SH-SY5Y (cell line): Measurements from ENCODE around the gene LGR5.

Experiments used
- GATA2 ChIP-seq: IDR thresholded peaks from 2 replicates; pipeline ENCODE4 v1.6.1; 2011; ENCODE audit warnings: mild to moderate bottlenecking, low read depth, low read length
- GATA3 ChIP-seq: IDR thresholded peaks from 2 replicates; pipeline ENCODE4 v1.6.1; 2011; ENCODE audit warnings: low read depth, mild to moderate bottlenecking, low read length, moderate library complexity

Gene LGR5

GRCh38 chr12:71475280-71475679, 35.7 kb downstream of the LGR5 start:
- TF ChIP-seq GATA3 (no peak), GATA2 (no peak)

DNA sequence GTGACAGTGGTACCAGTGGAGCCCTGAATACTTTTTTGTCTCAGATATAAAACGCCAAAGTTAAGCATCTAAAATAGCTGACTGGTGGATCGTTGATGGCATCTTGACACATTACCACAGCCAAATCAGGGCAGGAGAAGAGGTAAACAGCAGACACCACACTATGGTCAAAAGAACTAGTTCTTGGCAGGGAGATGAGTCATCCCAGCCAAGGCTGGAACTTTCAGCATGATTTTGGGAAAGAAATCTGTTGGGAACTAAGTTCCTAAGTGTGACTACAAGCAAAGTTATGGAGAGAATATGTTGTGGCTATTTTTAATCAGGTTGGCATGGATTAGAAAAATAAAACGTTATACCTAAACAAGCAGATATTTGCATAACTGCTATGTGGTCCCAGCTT, 36.9 kb downstream of the LGR5 start:
- TF ChIP-seq GATA3 (no peak), GATA2 (no peak)

- no peak for TF ChIP-seq GATA2
- no peak for TF ChIP-seq GATA3
Measured at GRCh38 chr12:71477609-71478008, 38.0 kb downstream of the LGR5 start.

DNA sequence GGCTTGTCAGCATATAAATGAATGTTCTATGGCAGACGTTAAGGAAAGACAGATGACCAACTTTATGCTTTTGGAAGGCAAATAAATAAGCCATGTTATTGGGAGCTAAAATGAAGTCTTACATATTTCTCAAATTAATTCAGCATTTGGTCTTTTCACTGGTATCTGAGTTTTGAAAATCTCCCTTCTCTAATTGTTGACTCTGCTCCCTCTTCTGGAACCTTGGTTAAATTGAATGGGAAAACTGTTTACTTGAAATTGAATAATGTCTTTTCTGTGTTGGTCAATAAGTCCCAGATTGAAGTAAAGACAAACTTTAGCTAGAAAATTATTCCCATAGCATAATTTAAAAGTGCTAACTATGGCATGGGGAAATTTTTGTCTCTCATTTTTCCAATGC, 38.7 kb downstream of the LGR5 start:
- no peak for TF ChIP-seq GATA2
- TF ChIP-seq GATA3 = no peak

DNA sequence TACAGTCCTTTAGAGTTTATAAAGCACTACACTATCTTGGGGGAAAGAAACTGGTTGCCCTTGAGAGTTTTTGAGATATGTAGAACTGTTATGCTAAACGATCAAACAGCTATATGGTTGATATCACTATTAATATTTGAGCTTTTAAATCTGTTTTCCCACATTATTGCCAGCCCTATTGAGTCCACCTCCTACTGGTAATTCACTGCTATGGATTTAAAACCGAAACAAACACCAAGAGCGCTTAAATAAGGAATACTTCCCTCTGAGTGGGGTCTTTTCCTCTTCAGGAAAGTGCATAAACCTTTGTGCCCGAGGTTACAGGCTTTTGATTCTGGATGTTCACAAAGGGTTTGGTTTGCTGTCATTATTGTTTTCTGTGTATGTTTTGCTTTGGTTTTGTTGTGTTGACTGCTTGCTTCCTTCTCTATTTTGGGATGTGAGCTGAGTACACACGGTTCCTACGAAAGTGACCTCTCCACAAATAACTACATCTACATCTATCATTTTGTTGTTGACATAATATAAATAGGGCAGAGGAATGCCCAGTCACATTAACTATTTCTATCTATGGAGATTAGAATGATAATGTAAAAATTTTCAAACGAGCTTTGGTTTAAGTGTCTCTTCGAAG, 44.8 kb downstream of the LGR5 start:
- TF ChIP-seq GATA3 (no peak), GATA2 (no peak)

DNA sequence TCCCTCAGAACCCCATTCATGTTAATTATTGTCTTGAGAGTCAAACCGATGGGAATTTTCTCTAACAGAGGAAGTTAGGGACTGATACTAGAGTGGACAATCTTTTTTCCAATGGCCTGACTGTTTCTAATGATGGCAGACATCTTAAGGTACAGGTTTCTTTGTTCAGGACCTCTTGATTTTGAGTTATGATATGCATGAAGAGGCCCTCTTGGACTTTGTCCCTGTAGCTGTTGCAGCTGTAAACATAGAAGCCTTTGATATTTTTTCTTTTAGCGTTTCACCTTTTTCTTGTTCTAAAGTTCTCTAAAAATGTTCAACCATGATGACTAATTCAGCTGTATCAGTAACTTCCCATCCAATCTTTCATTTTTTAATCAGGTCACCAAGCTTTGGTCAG, 53.0 kb downstream of the LGR5 start:
- TF ChIP-seq GATA2 = no peak
- no peak for TF ChIP-seq GATA3

- no peak for TF ChIP-seq GATA2
- no peak for TF ChIP-seq GATA3
Measured at GRCh38 chr12:71499834-71500233, 60.2 kb downstream of the LGR5 start.

DNA sequence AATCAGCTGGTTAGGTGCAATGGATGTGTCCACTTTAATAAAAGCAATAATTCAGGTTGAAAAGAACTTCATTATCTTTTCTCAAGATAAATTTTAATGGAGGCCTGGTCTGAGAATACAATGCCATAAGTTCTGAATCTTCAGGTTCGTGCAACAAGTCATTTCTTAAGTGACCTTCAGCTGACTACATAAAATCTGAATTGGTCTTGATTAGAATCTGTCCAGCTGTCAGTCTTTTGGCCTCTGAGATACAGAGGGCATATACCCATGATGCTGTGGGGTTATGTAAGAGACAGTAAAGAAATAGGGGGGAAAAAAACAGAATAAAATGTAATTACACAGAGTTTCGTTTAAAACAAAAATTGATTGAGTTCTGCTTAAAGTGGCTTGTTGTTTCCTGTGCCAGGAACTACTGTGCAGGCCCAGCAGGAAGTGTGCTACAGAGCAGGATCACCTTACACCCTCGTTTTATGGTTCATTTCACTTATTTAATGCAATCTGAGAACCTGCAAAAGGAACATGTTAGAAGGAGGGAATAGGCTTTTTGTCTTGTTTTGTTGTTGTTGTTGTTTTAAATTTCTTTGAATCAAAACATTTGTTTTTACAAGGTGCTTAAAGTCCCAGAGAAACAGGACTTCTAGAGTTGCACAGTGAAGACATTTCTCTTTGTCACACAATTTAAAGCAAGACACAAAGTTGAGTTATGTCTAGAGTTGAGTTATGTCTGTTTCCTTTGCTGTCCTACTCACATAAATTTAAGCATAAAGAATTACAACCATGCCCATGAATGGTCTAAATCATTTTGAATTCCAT, 64.2 kb downstream of the LGR5 start:
- TF ChIP-seq GATA3 = no peak
- no peak for TF ChIP-seq GATA2

- TF ChIP-seq GATA3 (no peak), GATA2 (no peak)
Measured at GRCh38 chr12:71504476-71504875, 64.9 kb downstream of the LGR5 start.

- TF ChIP-seq GATA3 (no peak), GATA2 (no peak)
Measured at GRCh38 chr12:71509705-71510104, 70.1 kb downstream of the LGR5 start.

DNA sequence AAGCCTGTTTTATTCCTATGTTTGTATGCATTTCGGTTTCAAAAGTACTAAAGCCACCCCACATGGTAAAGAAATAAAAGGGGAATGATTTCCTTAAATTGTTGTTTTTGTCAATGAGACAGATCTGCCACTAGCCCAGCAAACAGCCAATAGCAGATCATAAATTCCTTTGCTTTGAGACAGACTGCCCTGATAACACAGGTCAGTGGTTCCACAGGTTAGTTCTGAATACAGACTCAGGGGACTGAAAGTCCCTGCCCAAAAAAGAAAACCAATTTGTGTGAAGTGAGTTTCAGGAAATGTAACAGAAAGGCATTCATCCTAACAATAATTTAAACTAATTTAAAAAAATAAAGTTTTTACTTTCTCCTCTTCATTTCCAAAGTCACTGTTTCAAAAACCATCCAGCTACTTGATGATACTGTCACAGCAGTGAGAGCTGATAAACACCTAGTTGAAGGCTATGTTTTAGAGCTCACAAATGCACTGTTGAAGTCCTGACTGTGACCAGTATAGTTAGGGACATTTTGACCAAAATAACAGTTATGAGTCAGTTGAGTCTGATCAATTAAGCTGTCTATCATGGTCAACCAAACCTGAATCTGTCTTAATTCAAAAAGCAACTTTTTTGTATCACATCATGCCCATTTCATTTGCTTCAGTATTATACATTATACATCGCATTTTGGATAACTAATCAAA, 77.7 kb downstream of the LGR5 start:
- no peak for TF ChIP-seq GATA2
- no peak for TF ChIP-seq GATA3

DNA sequence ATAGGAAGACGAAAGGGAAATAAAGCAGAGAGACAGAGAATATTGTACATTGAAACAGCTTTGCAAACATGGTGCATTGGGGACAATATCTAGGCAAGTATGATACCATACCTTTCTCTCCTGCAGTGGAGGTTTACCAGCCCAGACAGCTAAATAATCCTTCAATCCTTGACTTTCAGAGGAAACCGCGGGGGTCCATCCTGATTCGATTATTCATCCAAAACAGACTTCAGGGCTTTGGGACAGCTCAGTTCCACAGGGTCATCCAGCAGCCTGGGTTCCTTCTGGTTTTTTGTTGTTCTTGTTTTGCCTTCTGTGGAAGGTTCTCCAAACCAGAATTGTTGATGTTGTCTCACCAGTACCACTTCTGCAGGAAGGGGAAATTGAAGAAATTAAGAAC, 81.5 kb downstream of the LGR5 start:
- TF ChIP-seq GATA3 (no peak), GATA2 (no peak)

GRCh38 chr12:71524626-71525025, 85.0 kb downstream of the LGR5 start:
- TF ChIP-seq GATA2 (no peak), GATA3 (no peak)

GRCh38 chr12:71533703-71534102, 94.1 kb downstream of the LGR5 start:
- TF ChIP-seq GATA3 (no peak), GATA2 (no peak)
